ENCODE measurements around the gene FNBP1L. TPM values are rescaled to one million over a fixed set of nuclear protein-coding genes. Genes with fewer than 3 reads are reported as not detected.

The FNBP1L gene
- total RNA-seq, 1 donor from 2014 or later, result 162 TPM

DNA sequence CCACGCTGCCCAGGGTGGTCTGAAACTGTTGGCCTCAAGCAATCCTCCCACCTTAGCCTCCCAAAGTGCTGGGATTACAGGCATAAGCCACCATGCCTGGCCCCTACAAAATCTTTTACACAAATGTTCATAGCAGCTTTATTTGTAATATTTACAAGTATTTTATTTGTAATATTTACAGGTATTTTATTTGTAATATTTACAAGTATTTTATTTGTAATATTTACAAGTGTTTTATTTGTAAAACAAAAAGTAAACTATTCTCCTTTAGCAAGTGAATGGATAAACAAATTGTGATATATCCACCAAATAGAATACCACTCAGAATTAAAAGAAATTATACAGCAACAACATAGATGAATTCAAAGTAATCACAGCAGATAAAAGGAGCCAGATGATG lies 11.4 kb upstream of the FNBP1L start:
- peaks cover 2% of the 10 kb centered on the region for H3K9me3 Mint-ChIP-seq
- H3K4me1 ChIP-seq, result no peaks in the 10 kb centered on the region
- no peak for DNase-seq (ENCODE audit: low spot score)
- TF ChIP-seq CTCF (IDR thresholded peaks at IDR 0.05) (no peak), EZH2 (IDR thresholded peaks at IDR 0.05) (no peak), EZH2phosphoT487 (IDR thresholded peaks at IDR 0.05) (no peak)
- H3K4me3 ChIP-seq, result no peak overlapping the region
- H3K36me3 Mint-ChIP-seq, result no peaks in the 10 kb centered on the region
- no peaks in the 10 kb centered on the region for H3K9me3 ChIP-seq (ENCODE audit: low read depth)
- no peaks in the 10 kb centered on the region for H4K20me1 ChIP-seq (ENCODE audit: low read depth)
- H3K36me3 ChIP-seq, result no peaks in the 10 kb centered on the region
- H3K27ac Mint-ChIP-seq, result no peak overlapping the region
- no peaks in the 10 kb centered on the region for H3K79me2 ChIP-seq (ENCODE audit: low read depth)
- no peak overlapping the region for H3K27ac ChIP-seq
- H3K27me3 ChIP-seq, result no peaks in the 10 kb centered on the region
- H3K4me3 Mint-ChIP-seq, result no peak overlapping the region
- H3K4me1 Mint-ChIP-seq, result peaks cover 2% of the 10 kb centered on the region
- peaks cover 3% of the 10 kb centered on the region for H3K27me3 Mint-ChIP-seq (ENCODE audit: insufficient read depth, low read depth)
- no peaks in the 10 kb centered on the region for H3F3A ChIP-seq (ENCODE audit: low read depth)
- H3K9ac ChIP-seq, result no peak overlapping the region
- H2AFZ ChIP-seq (replicated peaks), result no peak overlapping the region
- no peak overlapping the region for H3K4me2 ChIP-seq

DNA sequence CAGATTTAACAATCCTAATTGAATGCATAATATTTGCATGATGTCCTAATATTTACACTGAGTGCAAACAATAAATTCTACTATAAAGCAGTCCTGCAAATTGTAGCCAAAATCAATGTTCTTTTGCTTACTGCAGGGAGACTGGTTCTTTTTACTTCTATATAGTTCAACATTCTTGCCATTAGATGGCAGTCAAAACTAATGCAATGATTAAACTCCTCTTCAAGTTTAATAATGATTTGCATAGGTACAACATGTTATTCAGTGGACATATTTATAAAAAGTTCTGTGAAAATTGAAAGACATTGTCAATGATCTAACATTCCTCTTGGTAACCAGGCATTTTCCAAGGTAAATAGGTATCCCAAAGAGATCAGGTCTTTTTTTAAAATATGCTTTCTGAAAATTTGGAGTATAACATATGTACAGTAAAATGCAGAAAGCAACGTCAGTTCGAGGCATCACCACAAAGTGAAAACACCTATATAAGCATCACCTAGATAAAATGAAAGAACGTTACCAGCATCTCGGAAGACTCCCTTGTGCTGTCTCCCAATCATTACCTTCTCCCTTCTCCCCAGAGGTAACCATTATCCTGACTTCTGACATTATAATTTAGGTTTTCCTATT lies 9.8 kb upstream of the FNBP1L start:
- no peak overlapping the region for H3K9ac ChIP-seq
- Mint-ChIP-seq H3K4me1 (no peaks in the 10 kb centered on the region), H3K36me3 (no peaks in the 10 kb centered on the region), H3K9me3 (peaks cover 2% of the 10 kb centered on the region), H3K4me3 (no peak overlapping the region), H3K27ac (no peak overlapping the region), H3K27me3 (ENCODE audit: insufficient read depth, low read depth) (peaks cover 3% of the 10 kb centered on the region)
- H3K27ac ChIP-seq, result no peak overlapping the region
- H3K27me3 ChIP-seq, result no peaks in the 10 kb centered on the region
- H3K4me3 ChIP-seq, result no peak overlapping the region
- no peak overlapping the region for H3K4me2 ChIP-seq
- H3K79me2 ChIP-seq (ENCODE audit: low read depth), result no peaks in the 10 kb centered on the region
- no peaks in the 10 kb centered on the region for H3K4me1 ChIP-seq
- peak; percentile 78 for TF ChIP-seq CTCF (IDR thresholded peaks at IDR 0.05)
- no peak for TF ChIP-seq EZH2phosphoT487 (IDR thresholded peaks at IDR 0.05)
- no peak for TF ChIP-seq EZH2 (IDR thresholded peaks at IDR 0.05)
- no peak overlapping the region for H2AFZ ChIP-seq (replicated peaks)
- H3K9me3 ChIP-seq (ENCODE audit: low read depth), result no peaks in the 10 kb centered on the region
- no peaks in the 10 kb centered on the region for H4K20me1 ChIP-seq (ENCODE audit: low read depth)
- no peaks in the 10 kb centered on the region for H3K36me3 ChIP-seq
- H3F3A ChIP-seq (ENCODE audit: low read depth), result no peaks in the 10 kb centered on the region
- peak; percentile 50 for DNase-seq (ENCODE audit: low spot score)

DNA sequence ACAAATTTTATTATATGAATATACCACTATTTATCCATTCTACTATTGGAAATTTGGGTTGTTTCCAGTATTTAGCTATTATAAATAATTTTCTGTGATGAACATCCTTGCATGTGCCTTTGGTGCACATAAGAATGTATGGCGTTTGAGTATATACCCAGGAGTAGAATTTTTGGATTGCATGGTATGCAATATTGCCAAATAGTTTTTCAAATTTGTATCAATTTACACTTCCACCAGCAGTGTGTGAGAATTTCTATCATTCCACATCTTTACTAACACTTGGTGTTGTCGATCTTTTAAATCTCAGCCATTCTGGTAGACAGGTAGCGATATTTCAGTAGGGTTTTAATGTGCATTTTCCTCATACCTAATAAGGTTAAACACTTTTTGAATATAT lies 9.2 kb upstream of the FNBP1L start:
- no peak overlapping the region for H3K4me3 ChIP-seq
- no peaks in the 10 kb centered on the region for H3K27me3 ChIP-seq
- no peak overlapping the region for H3K9ac ChIP-seq
- Mint-ChIP-seq H3K27me3 (ENCODE audit: insufficient read depth, low read depth) (peaks cover 3% of the 10 kb centered on the region), H3K9me3 (peaks cover 2% of the 10 kb centered on the region), H3K27ac (no peak overlapping the region), H3K4me3 (no peak overlapping the region), H3K4me1 (no peaks in the 10 kb centered on the region), H3K36me3 (no peaks in the 10 kb centered on the region)
- no peak overlapping the region for H3K4me2 ChIP-seq
- no peak for DNase-seq (ENCODE audit: low spot score)
- no peak for TF ChIP-seq EZH2 (IDR thresholded peaks at IDR 0.05)
- TF ChIP-seq EZH2phosphoT487 (IDR thresholded peaks at IDR 0.05), result no peak
- H3F3A ChIP-seq (ENCODE audit: low read depth), result peaks cover 3% of the 10 kb centered on the region
- no peak overlapping the region for H2AFZ ChIP-seq (replicated peaks)
- H3K4me1 ChIP-seq, result no peaks in the 10 kb centered on the region
- no peaks in the 10 kb centered on the region for H4K20me1 ChIP-seq (ENCODE audit: low read depth)
- no peak overlapping the region for H3K27ac ChIP-seq
- no peaks in the 10 kb centered on the region for H3K9me3 ChIP-seq (ENCODE audit: low read depth)
- H3K36me3 ChIP-seq, result no peaks in the 10 kb centered on the region
- H3K79me2 ChIP-seq (ENCODE audit: low read depth), result no peaks in the 10 kb centered on the region

DNA sequence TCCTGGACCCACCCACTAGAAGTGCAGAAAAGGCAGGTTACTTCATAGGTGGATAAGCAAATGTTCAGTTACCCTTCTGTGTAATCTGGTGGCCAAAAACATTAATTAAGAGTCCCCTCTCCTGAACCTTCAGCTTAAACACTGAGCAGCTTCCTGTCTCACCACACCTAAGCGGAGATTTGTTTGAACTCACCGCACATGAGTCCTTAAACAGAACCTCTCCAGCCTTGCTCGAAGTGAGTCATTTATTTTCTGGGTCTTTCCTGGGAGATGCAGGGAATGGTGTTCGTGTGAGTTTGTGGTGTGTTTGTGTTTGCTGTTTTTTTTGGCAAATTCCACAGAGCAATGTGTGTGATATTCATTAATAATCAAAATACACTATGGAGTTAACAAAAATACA lies 7.6 kb upstream of the FNBP1L start:
- TF ChIP-seq CTCF (IDR thresholded peaks at IDR 0.05) (no peak), EZH2 (IDR thresholded peaks at IDR 0.05) (no peak), EZH2phosphoT487 (IDR thresholded peaks at IDR 0.05) (no peak)
- Mint-ChIP-seq H3K4me3 (no peak overlapping the region), H3K36me3 (no peaks in the 10 kb centered on the region), H3K27ac (no peak overlapping the region), H3K4me1 (no peaks in the 10 kb centered on the region), H3K9me3 (no peaks in the 10 kb centered on the region), H3K27me3 (ENCODE audit: insufficient read depth, low read depth) (peaks cover 3% of the 10 kb centered on the region)
- no peaks in the 10 kb centered on the region for H3K4me1 ChIP-seq
- no peaks in the 10 kb centered on the region for H4K20me1 ChIP-seq (ENCODE audit: low read depth)
- H3K27ac ChIP-seq, result no peak overlapping the region
- H3K4me2 ChIP-seq, result no peak overlapping the region
- H2AFZ ChIP-seq (replicated peaks), result no peak overlapping the region
- peaks cover 3% of the 10 kb centered on the region for H3F3A ChIP-seq (ENCODE audit: low read depth)
- H3K9ac ChIP-seq, result no peak overlapping the region
- no peak overlapping the region for H3K4me3 ChIP-seq
- no peaks in the 10 kb centered on the region for H3K27me3 ChIP-seq
- H3K79me2 ChIP-seq (ENCODE audit: low read depth), result no peaks in the 10 kb centered on the region
- no peaks in the 10 kb centered on the region for H3K36me3 ChIP-seq
- H3K9me3 ChIP-seq (ENCODE audit: low read depth), result no peaks in the 10 kb centered on the region
- DNase-seq (ENCODE audit: low spot score), result no peak

All from neural progenitor cell (in vitro differentiated cells).